OCI-LY1 (cell line): Measurements from ENCODE around the gene HSPA8.

Experiments used
- EZH2 ChIP-seq: fragments of 200-600 bp; sonication (generic), shearing (Covaris generic); IDR thresholded peaks from 2 replicates; pipeline ENCODE4 v1.8.0; 2017; ENCODE audit warnings: borderline replicate concordance, mixed run types, mild to moderate bottlenecking, antibody characterized with exemption, low read length, moderate library complexity, mixed read lengths
- TF ChIP-seq, protein P1 (sequence below): fragments of 200-600 bp; sonication (generic), shearing (Covaris generic); IDR thresholded peaks from 2 replicates; pipeline ENCODE4 v1.5.1; 2017; ENCODE audit warnings: mild to moderate bottlenecking, antibody characterized with exemption, low read length, moderate library complexity, mixed read lengths

GRCh38 chr11:123041185-123041584, 20.8 kb downstream of the HSPA8 start:
- TF ChIP-seq, protein P1, sequence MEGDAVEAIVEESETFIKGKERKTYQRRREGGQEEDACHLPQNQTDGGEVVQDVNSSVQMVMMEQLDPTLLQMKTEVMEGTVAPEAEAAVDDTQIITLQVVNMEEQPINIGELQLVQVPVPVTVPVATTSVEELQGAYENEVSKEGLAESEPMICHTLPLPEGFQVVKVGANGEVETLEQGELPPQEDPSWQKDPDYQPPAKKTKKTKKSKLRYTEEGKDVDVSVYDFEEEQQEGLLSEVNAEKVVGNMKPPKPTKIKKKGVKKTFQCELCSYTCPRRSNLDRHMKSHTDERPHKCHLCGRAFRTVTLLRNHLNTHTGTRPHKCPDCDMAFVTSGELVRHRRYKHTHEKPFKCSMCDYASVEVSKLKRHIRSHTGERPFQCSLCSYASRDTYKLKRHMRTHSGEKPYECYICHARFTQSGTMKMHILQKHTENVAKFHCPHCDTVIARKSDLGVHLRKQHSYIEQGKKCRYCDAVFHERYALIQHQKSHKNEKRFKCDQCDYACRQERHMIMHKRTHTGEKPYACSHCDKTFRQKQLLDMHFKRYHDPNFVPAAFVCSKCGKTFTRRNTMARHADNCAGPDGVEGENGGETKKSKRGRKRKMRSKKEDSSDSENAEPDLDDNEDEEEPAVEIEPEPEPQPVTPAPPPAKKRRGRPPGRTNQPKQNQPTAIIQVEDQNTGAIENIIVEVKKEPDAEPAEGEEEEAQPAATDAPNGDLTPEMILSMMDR, result no peak
- no peak for TF ChIP-seq EZH2
